SK-N-SH (cell line): ENCODE measurements around the gene PPARD. TPM values are rescaled to one million over a fixed set of nuclear protein-coding genes. Genes with fewer than 3 reads are reported as not detected.

ENCODE experiments used
- CTCF ChIA-PET: fragments of 300-600, 350-600 bp; formaldehyde crosslinking; extraction: SDS; loops from one replicate; lab custom pipeline; 2021; lab: Yijun Ruan, JAX
- POLR2A ChIA-PET: fragments of 350-600 bp; sonication (Branson Sonifier 250); formaldehyde crosslinking; extraction: SDS; loops from one replicate; lab custom pipeline; 2020; ENCODE audit warnings: antibody characterized with exemption, inconsistent platforms; lab: Yijun Ruan, JAX
- DNase-seq: peaks from one replicate; pipeline ENCODE4 v3.0.0; 2012
- H2AFZ ChIP-seq: fragments of 200-600 bp; sonication (generic); 2 replicates; pipeline ENCODE4 v1.8.1; 2016; ENCODE audit warnings: antibody characterized with exemption, mild to moderate bottlenecking, low read depth
- H3F3A ChIP-seq: fragments of 200-600 bp; sonication (generic); replicated peaks from 2 replicates; pipeline ENCODE3; 2016; ENCODE audit warnings: antibody characterized with exemption, mild to moderate bottlenecking; ENCODE audit not compliant: insufficient read depth
- H3K27ac ChIP-seq, 2 experiments: fragments of 200-500 bp in 1 of 2; fragments of 200-600 bp in 1 of 2; sonication (Bioruptor generic) in 1 of 2; sonication (generic), shearing (Covaris generic) in 1 of 2; 2 replicates each; pipeline versions ENCODE4 v1.5.1 to v1.6.1; 2014 to 2016; ENCODE audit warnings: low read depth in 2 of 2, inconsistent platforms in 1 of 2, low read length in 1 of 2, mild to moderate bottlenecking in 1 of 2, mixed read lengths in 1 of 2
- H3K27me3 ChIP-seq: fragments of 200-600 bp; sonication (generic), shearing (Covaris generic); 2 replicates; pipeline ENCODE4 v1.6.1; 2016; ENCODE audit warnings: mixed run types; ENCODE audit not compliant: insufficient read depth
- H3K36me3 ChIP-seq, 2 experiments: fragments of 200-500 bp in 1 of 2; fragments of 200-600 bp in 1 of 2; sonication (Bioruptor generic) in 1 of 2; sonication (generic) in 1 of 2; replicated peaks in 1 of 2; 2 replicates each; pipeline versions ENCODE3 to v1.5.1; 2014 to 2016; ENCODE audit warnings: low read length in 1 of 2, mild to moderate bottlenecking in 1 of 2; ENCODE audit not compliant: insufficient read depth in 2 of 2, control insufficient read depth in 1 of 2
- H3K4me1 ChIP-seq, 2 experiments: fragments of 200-500 bp in 1 of 2; fragments of 200-600 bp in 1 of 2; sonication (Bioruptor generic) in 1 of 2; sonication (generic), shearing (Covaris generic) in 1 of 2; 2 replicates each; pipeline versions ENCODE4 v1.5.1 to v1.6.1; 2014 to 2016; ENCODE audit warnings: low read depth in 1 of 2, low read length in 1 of 2, mixed run types in 1 of 2; ENCODE audit not compliant: insufficient read depth in 2 of 2, control insufficient read depth in 1 of 2
- H3K4me2 ChIP-seq: fragments of 200-600 bp; sonication (generic), shearing (Covaris generic); 2 replicates; pipeline ENCODE4 v1.6.1; 2017; ENCODE audit warnings: mixed run types
- H3K4me3 ChIP-seq, 2 experiments: fragments of 200-500 bp in 1 of 2; fragments of 200-600 bp in 1 of 2; sonication (Bioruptor generic) in 1 of 2; sonication (generic), shearing (Covaris generic) in 1 of 2; 2 replicates each; pipeline versions ENCODE4 v1.5.1 to v1.8.1; 2014 to 2016; ENCODE audit warnings: low read depth in 2 of 2, inconsistent platforms in 1 of 2, low read length in 1 of 2, mild to moderate bottlenecking in 1 of 2, mixed read lengths in 1 of 2, moderate library complexity in 1 of 2
- H3K79me2 ChIP-seq: fragments of 200-600 bp; sonication (generic); 2 replicates; pipeline ENCODE4 v1.8.1; 2017; ENCODE audit warnings: mild to moderate bottlenecking; ENCODE audit not compliant: insufficient read depth
- H3K9ac ChIP-seq: fragments of 200-600 bp; sonication (generic); 2 replicates; pipeline ENCODE4 v1.6.1; 2017; ENCODE audit warnings: mixed run types
- H3K9me2 ChIP-seq: fragments of 200-600 bp; sonication (generic); 2 replicates; pipeline ENCODE4 v1.6.1; 2017; ENCODE audit warnings: mixed run types
- H3K9me3 ChIP-seq: fragments of 200-600 bp; sonication (generic); 2 replicates; pipeline ENCODE4 v1.6.1; 2017; ENCODE audit warnings: mixed run types, mild to moderate bottlenecking, moderate library complexity
- H4K20me1 ChIP-seq: fragments of 200-600 bp; sonication (generic); 2 replicates; pipeline ENCODE4 v1.6.1; 2017; ENCODE audit warnings: mild to moderate bottlenecking, mixed run types; ENCODE audit not compliant: insufficient read depth
- ELF1 ChIP-seq: IDR thresholded peaks from 2 replicates; pipeline ENCODE4 v1.4.0; 2012
- EP300 ChIP-seq, 2 experiments: IDR thresholded peaks; 2 replicates each; pipeline versions ENCODE4 v1.4.0 to v1.6.1; 2012; ENCODE audit warnings: borderline replicate concordance in 1 of 2, low read depth in 1 of 2, low read length in 1 of 2
- FOXJ3 ChIP-seq: sonication (generic); formaldehyde crosslinking; IDR thresholded peaks from 2 replicates; pipeline ENCODE4 v1.5.1; 2020; ENCODE audit warnings: mild to moderate bottlenecking, missing genetic modification reagents
- GATA2 ChIP-seq: sonication (generic); formaldehyde crosslinking; IDR thresholded peaks from 2 replicates; pipeline ENCODE4 v1.5.0; 2020; ENCODE audit warnings: mild to moderate bottlenecking, missing genetic modification reagents
- JUND ChIP-seq: IDR thresholded peaks from 2 replicates; pipeline ENCODE4 v1.4.0; 2012
- MEF2A ChIP-seq: IDR thresholded peaks from 2 replicates; pipeline ENCODE4 v1.4.0; 2012; ENCODE audit warnings: low read depth, borderline replicate concordance
- MXI1 ChIP-seq: IDR thresholded peaks from 2 replicates; pipeline ENCODE4 v1.6.1; 2012; ENCODE audit warnings: mild to moderate bottlenecking, low read depth, low read length, improper control_type of control experiment
- POLR2AphosphoS5 ChIP-seq: IDR thresholded peaks from 2 replicates; pipeline ENCODE4 v1.6.1; 2012; ENCODE audit warnings: low read depth, low read length
- RAD21 ChIP-seq: IDR thresholded peaks from 2 replicates; pipeline ENCODE4 v1.6.1; 2012; ENCODE audit warnings: mild to moderate bottlenecking, low read length
- RCOR1 ChIP-seq: fragments of 150-350 bp; IDR thresholded peaks from 2 replicates; pipeline ENCODE4 v1.6.1; 2017; ENCODE audit warnings: antibody characterized with exemption, low read length
- RFX5 ChIP-seq: IDR thresholded peaks from 2 replicates; pipeline ENCODE4 v1.6.1; 2012; ENCODE audit warnings: mild to moderate bottlenecking, improper control_type of control experiment, low read length
- SMC3 ChIP-seq: IDR thresholded peaks from 2 replicates; pipeline ENCODE4 v1.6.1; 2012; ENCODE audit warnings: low read depth, low read length, improper control_type of control experiment
- TAF1 ChIP-seq: IDR thresholded peaks from 2 replicates; pipeline ENCODE4 v1.6.1; 2012; ENCODE audit warnings: low read depth, mild to moderate bottlenecking, low read length, moderate library complexity, borderline replicate concordance
- TCF12 ChIP-seq: IDR thresholded peaks from 2 replicates; pipeline ENCODE4 v1.4.0; 2012
- TEAD4 ChIP-seq: IDR thresholded peaks from 2 replicates; pipeline ENCODE4 v1.4.0; 2012; ENCODE audit warnings: mild to moderate bottlenecking, borderline replicate concordance; ENCODE audit not compliant: insufficient read depth
- YY1 ChIP-seq: IDR thresholded peaks from 2 replicates; pipeline ENCODE4 v1.4.0; 2012; ENCODE audit warnings: low read depth, mild to moderate bottlenecking
- WGBS: methylation state at CpG from one replicate; pipeline ENCODE4 v1.1.6; 2017; ENCODE audit warnings: low lambda C conversion rate; 5-methylcytosine and 5-hydroxymethylcytosine counted together
- polyA plus RNA-seq, 3 experiments: library from polyadenylated mRNA; depleted of rRNA; stranded (reverse); fragments of >200 nt; gene quantifications; 2 replicates each; pipeline ENCODE4 v1.2.3, GENCODE V29; 2012
- TF ChIP-seq, protein P1 (sequence below): IDR thresholded peaks from 2 replicates; pipeline ENCODE4 v1.4.0; 2012; ENCODE audit warnings: low read depth, borderline replicate concordance
- TF ChIP-seq, protein P2 (sequence below): IDR thresholded peaks from 2 replicates; pipeline ENCODE4 v1.4.0; 2012; ENCODE audit warnings: low read depth
- TF ChIP-seq, protein P3 (sequence below): IDR thresholded peaks from 2 replicates; pipeline ENCODE4; 2012
- TF ChIP-seq, protein P4 (sequence below): fragments of 150-350 bp; IDR thresholded peaks from 2 replicates; pipeline ENCODE4 v1.6.1; 2016; ENCODE audit warnings: mild to moderate bottlenecking, low read depth, low read length

The PPARD gene
- polyA plus RNA-seq, 1 of the 3 experiments (the other 2 are of a cell fraction) = 13.3 TPM

DNA sequence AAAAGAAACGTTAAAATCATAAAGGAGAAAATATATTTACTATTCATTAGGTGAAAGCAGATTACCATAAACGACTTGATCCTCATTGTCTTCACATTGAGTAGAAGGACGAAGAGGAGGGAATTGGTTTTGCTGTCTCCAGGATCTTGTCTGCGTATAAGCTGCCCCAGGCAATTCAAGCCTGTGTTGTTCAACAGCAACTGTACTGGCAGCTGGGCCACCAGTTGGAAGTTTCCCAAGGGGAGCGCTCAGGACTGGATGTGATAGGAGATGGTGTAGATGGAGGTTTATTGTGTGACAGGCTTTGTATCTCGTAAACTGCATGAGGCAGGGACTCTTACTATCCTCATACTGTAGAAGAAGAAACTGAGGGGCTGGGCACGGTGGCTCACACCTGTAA, 105.8 kb downstream of the PPARD start:
- ChIA-PET POLR2A (interaction anchor here (1.8 kb wide), 1 partner anchor 106 kb away, joined by 14 read pairs; the partner anchor contains the start of gene PPARD), CTCF (interaction anchor here (1.1 to 9.0 kb wide), 12 partner anchors 10 to 154 kb away, joined by 4 to 186 read pairs (median 13); partner anchors contain the start of genes DEF6, PPARD and RPL10A)
- Histone ChIP-seq H3K27ac (no peak overlapping the region), H3F3A (no peaks in the 10 kb centered on the region), H3K4me2 (no peak overlapping the region), H4K20me1 (no peaks in the 10 kb centered on the region), H3K4me1 (peaks cover 0 to 13% of the 10 kb centered on the region in 2 experiments; a peak in 2 of 4 replicates), H3K9ac (no peak overlapping the region), H3K4me3 (no peak overlapping the region), H2AFZ (no peak overlapping the region), H3K79me2 (no peaks in the 10 kb centered on the region), H3K27me3 (no peaks in the 10 kb centered on the region), H3K36me3 (no peaks in the 10 kb centered on the region)
- 67% methylated on average over 7 of the region's 7 CpGs for WGBS
- DNase-seq = no peak
- TF ChIP-seq EP300 (IDR thresholded peaks at IDR 0.05; ENCODE audit: borderline replicate concordance in 1 of 2, low read depth in 1 of 2, low read length in 1 of 2) (no peak), YY1 (no peak), SMC3 (no peak), ELF1 (no peak), RCOR1 (no peak), TEAD4 (no peak), GATA2 (CRISPR knock-in tag) (no peak), MEF2A (no peak), JUND (no peak), MXI1 (no peak), POLR2AphosphoS5 (no peak), FOXJ3 (no peak), RAD21 (no peak), TCF12 (no peak), TAF1 (no peak), RFX5 (no peak)
- TF ChIP-seq, protein P1, sequence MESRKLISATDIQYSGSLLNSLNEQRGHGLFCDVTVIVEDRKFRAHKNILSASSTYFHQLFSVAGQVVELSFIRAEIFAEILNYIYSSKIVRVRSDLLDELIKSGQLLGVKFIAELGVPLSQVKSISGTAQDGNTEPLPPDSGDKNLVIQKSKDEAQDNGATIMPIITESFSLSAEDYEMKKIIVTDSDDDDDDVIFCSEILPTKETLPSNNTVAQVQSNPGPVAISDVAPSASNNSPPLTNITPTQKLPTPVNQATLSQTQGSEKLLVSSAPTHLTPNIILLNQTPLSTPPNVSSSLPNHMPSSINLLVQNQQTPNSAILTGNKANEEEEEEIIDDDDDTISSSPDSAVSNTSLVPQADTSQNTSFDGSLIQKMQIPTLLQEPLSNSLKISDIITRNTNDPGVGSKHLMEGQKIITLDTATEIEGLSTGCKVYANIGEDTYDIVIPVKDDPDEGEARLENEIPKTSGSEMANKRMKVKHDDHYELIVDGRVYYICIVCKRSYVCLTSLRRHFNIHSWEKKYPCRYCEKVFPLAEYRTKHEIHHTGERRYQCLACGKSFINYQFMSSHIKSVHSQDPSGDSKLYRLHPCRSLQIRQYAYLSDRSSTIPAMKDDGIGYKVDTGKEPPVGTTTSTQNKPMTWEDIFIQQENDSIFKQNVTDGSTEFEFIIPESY = no peak
- TF ChIP-seq, protein P2, sequence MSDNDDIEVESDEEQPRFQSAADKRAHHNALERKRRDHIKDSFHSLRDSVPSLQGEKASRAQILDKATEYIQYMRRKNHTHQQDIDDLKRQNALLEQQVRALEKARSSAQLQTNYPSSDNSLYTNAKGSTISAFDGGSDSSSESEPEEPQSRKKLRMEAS = no peak
- TF ChIP-seq, protein P3, sequence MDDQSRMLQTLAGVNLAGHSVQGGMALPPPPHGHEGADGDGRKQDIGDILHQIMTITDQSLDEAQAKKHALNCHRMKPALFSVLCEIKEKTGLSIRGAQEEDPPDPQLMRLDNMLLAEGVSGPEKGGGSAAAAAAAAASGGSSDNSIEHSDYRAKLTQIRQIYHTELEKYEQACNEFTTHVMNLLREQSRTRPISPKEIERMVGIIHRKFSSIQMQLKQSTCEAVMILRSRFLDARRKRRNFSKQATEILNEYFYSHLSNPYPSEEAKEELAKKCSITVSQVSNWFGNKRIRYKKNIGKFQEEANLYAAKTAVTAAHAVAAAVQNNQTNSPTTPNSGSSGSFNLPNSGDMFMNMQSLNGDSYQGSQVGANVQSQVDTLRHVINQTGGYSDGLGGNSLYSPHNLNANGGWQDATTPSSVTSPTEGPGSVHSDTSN = no peak
- TF ChIP-seq, protein P4, sequence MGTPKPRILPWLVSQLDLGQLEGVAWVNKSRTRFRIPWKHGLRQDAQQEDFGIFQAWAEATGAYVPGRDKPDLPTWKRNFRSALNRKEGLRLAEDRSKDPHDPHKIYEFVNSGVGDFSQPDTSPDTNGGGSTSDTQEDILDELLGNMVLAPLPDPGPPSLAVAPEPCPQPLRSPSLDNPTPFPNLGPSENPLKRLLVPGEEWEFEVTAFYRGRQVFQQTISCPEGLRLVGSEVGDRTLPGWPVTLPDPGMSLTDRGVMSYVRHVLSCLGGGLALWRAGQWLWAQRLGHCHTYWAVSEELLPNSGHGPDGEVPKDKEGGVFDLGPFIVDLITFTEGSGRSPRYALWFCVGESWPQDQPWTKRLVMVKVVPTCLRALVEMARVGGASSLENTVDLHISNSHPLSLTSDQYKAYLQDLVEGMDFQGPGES = no peak
- TF ChIP-seq, all 33 proteins: peak for 0
- Histone ChIP-seq H3K9me3 (no peaks in the 10 kb centered on the region), H3K9me2 (no peaks in the 10 kb centered on the region)
